GM15510 (cell line): ENCODE results near the gene DCLK3.

ENCODE experiments used
- POLR2A ChIP-seq: IDR thresholded peaks from 3 replicates; pipeline ENCODE4 v1.6.1; 2011; ENCODE audit warnings: borderline replicate concordance; ENCODE audit not compliant: insufficient read length; ENCODE audit errors: extremely low read depth

Gene DCLK3

GRCh38 chr3:36786921-36787890 is 22.9 kb upstream of the DCLK3 start:
- no peak for TF ChIP-seq POLR2A

- no peak for TF ChIP-seq POLR2A
Measured at GRCh38 chr3:36784138-36784635, 19.8 kb upstream of the DCLK3 start.

- TF ChIP-seq POLR2A = no peak
Measured at GRCh38 chr3:36777424-36778218, 13.3 kb upstream of the DCLK3 start.

- TF ChIP-seq POLR2A = no peak
Measured at GRCh38 chr3:36776436-36776835, 12.1 kb upstream of the DCLK3 start.

GRCh38 chr3:36774052-36774451 is 9.7 kb upstream of the DCLK3 start:
- TF ChIP-seq POLR2A = no peak

- TF ChIP-seq POLR2A = no peak
Measured at GRCh38 chr3:36771931-36772330, 7.6 kb upstream of the DCLK3 start.

- TF ChIP-seq POLR2A = no peak
Measured at GRCh38 chr3:36769926-36770325, 5.6 kb upstream of the DCLK3 start.

GRCh38 chr3:36765104-36765503 is 751 bp upstream of the DCLK3 start:
- no peak for TF ChIP-seq POLR2A

GRCh38 chr3:36764704-36765038 is 318 bp upstream of the DCLK3 start:
- no peak for TF ChIP-seq POLR2A

GRCh38 chr3:36762918-36763849 is 1.2 kb downstream of the DCLK3 start:
- TF ChIP-seq POLR2A = no peak

GRCh38 chr3:36761779-36762178 is 2.6 kb downstream of the DCLK3 start:
- no peak for TF ChIP-seq POLR2A

- no peak for TF ChIP-seq POLR2A
Measured at GRCh38 chr3:36756269-36756668, 8.1 kb downstream of the DCLK3 start.

GRCh38 chr3:36751326-36751725 is 13.0 kb downstream of the DCLK3 start:
- no peak for TF ChIP-seq POLR2A

GRCh38 chr3:36750737-36751136 is 13.6 kb downstream of the DCLK3 start:
- no peak for TF ChIP-seq POLR2A
